ENCODE measurements around the gene GLIPR1. TPM values are rescaled to one million over a fixed set of nuclear protein-coding genes. Genes with fewer than 3 reads are reported as not detected.
A peak's percentile ranks its signal among the peaks of the same experiment; 100 is the strongest.

Gene GLIPR1
- 75.6 and 141 TPM in 2 replicates for polyA plus RNA-seq (2012; rRNA removed)
- polyA plus RNA-seq (2012; cell fraction: cytosol; rRNA removed) = 90.9 and 104 TPM in 2 replicates
- 70.1 and 139 TPM in 2 replicates for polyA plus RNA-seq (2012; cell fraction: nucleus; rRNA removed)

- POLR2A ChIA-PET = no interaction called here
- Histone ChIP-seq H4K20me1 (ENCODE audit: insufficient read depth) (no peaks in the 10 kb centered on the region), H3K4me1 (ENCODE audit: control insufficient read depth in 1 of 2, insufficient read depth in 2 of 2, low read depth in 1 of 2, low read length in 1 of 2) (peaks cover 0 to 5% of the 10 kb centered on the region in 2 experiments; a peak in 3 of 4 replicates), H3K9me3 (no peaks in the 10 kb centered on the region), H3F3A (replicated peaks; ENCODE audit: insufficient read depth) (peaks cover 28% of the 10 kb centered on the region), H3K27ac (ENCODE audit: low read depth in 2 of 2, low read length in 1 of 2) (peak within 1 kb of the TSS; percentile 76 to 91; a peak in 3 of 4 replicates), H3K36me3 (replicated peaks in 1 of 2; ENCODE audit: control insufficient read depth in 1 of 2, insufficient read depth in 2 of 2, low read length in 1 of 2) (peaks cover 0 to 3% of the 10 kb centered on the region in 2 experiments), H3K9ac (peak within 1 kb of the TSS; percentile 66), H3K4me3 (ENCODE audit: low read depth in 2 of 2, low read length in 1 of 2) (peak within 1 kb of the TSS; percentile 41 to 68; a peak in 3 of 4 replicates), H3K4me2 (peak within 1 kb of the TSS; percentile 86), H3K9me2 (no peaks in the 10 kb centered on the region), H3K27me3 (ENCODE audit: insufficient read depth) (no peaks in the 10 kb centered on the region), H3K79me2 (ENCODE audit: insufficient read depth) (peaks cover 45% of the 10 kb centered on the region), H2AFZ (ENCODE audit: low read depth) (peak within 1 kb of the TSS; percentile 75)
- DNase-seq = peak; percentile 2
- WGBS (ENCODE audit: low lambda C conversion rate) = 18% methylated on average over 8 of the region's 8 CpGs
- CTCF ChIA-PET = no interaction called here
- TF ChIP-seq RAD21 (IDR thresholded peaks at IDR 0.05; ENCODE audit: low read length) = no peak
- TF ChIP-seq EP300 (IDR thresholded peaks at IDR 0.05; ENCODE audit: borderline replicate concordance in 1 of 2, low read depth in 1 of 2, low read length in 1 of 2) = peak in 1 of 2 experiments; percentile 43; a peak in 1 of 4 replicates
- no peak for TF ChIP-seq ELF1 (IDR thresholded peaks at IDR 0.05)
- TF ChIP-seq JUND (IDR thresholded peaks at IDR 0.05) = peak; percentile 32; the same call in 1 of the 2 replicates
- 0 out of 2 replicates have a peak, but pooled peaks have one; percentile 40 for TF ChIP-seq NFIC (IDR thresholded peaks at IDR 0.05; ENCODE audit: borderline replicate concordance)
- TF ChIP-seq FOSL2 (IDR thresholded peaks at IDR 0.05; ENCODE audit: borderline replicate concordance, low read depth) = peak; percentile 49
- no peak for TF ChIP-seq ZBTB33 (IDR thresholded peaks at IDR 0.05; ENCODE audit: borderline replicate concordance, low read depth)
- no peak for TF ChIP-seq NRF1 (IDR thresholded peaks at IDR 0.05; ENCODE audit: low read depth, low read length)
- TF ChIP-seq MXI1 (IDR thresholded peaks at IDR 0.05; ENCODE audit: low read depth, low read length) = no peak
- TF ChIP-seq SIN3A (IDR thresholded peaks at IDR 0.05; ENCODE audit: borderline replicate concordance, low read depth, low read length) = peak; percentile 55; the same call in 1 of the 2 replicates
- no peak for TF ChIP-seq RFX5 (IDR thresholded peaks at IDR 0.05; ENCODE audit: low read length)
- TF ChIP-seq TAF1 (IDR thresholded peaks at IDR 0.05; ENCODE audit: borderline replicate concordance, low read depth, low read length) = peak; percentile 83
- TF ChIP-seq FOXJ3 (CRISPR knock-in tag; IDR thresholded peaks at IDR 0.05) = no peak
- TF ChIP-seq USF2 (IDR thresholded peaks at IDR 0.05; ENCODE audit: borderline replicate concordance, low read depth, low read length) = no peak
- peak; percentile 38; the same call in 1 of the 2 replicates for TF ChIP-seq TCF12 (IDR thresholded peaks at IDR 0.05)
- TF ChIP-seq PBX3 (IDR thresholded peaks at IDR 0.05) = peak; percentile 36; the same call in 1 of the 2 replicates
- 0 out of 2 replicates have a peak, but pooled peaks have one; percentile 8 for TF ChIP-seq REST (IDR thresholded peaks at IDR 0.05; ENCODE audit: low read depth, low read length)
- TF ChIP-seq TEAD4 (IDR thresholded peaks at IDR 0.05; ENCODE audit: borderline replicate concordance, insufficient read depth) = 0 out of 2 replicates have a peak, but pooled peaks have one; percentile 48
- no peak for TF ChIP-seq GATA2 (CRISPR knock-in tag; IDR thresholded peaks at IDR 0.05)
- TF ChIP-seq YY1 (IDR thresholded peaks at IDR 0.05; ENCODE audit: low read depth) = no peak
- no peak for TF ChIP-seq GABPA (IDR thresholded peaks at IDR 0.05; ENCODE audit: low read depth)
- peak; percentile 37; the same call in 1 of the 2 replicates for TF ChIP-seq RXRA (IDR thresholded peaks at IDR 0.05; ENCODE audit: borderline replicate concordance, low read depth)
- no peak for TF ChIP-seq CHD2 (IDR thresholded peaks at IDR 0.05; ENCODE audit: low read length, partially characterized antibody)
- TF ChIP-seq POLR2AphosphoS5 (IDR thresholded peaks at IDR 0.05; ENCODE audit: low read depth, low read length) = peak; percentile 91
- peak; percentile 84 for TF ChIP-seq MAX (IDR thresholded peaks at IDR 0.05; ENCODE audit: low read depth)
These were observed at the start of gene GLIPR1 for GRCh38 chr12:75480469-75480949. TSS of gene GLIPR1 (plus strand) at chr12:75480755. CDS start at chr12:75480881, 126 bp downstream.

Measured in SK-N-SH (cell line).